Measurements from ENCODE around the gene CYRIA. TPM values are rescaled to one million over a fixed set of nuclear protein-coding genes. Genes with fewer than 3 reads are reported as not detected.

CYRIA gene
- total and polyA plus RNA-seq, 2 donors (not counting 3 experiments of a cell fraction or from before 2014, with no cell fraction given), result 9.3 to 38.4 TPM

DNA sequence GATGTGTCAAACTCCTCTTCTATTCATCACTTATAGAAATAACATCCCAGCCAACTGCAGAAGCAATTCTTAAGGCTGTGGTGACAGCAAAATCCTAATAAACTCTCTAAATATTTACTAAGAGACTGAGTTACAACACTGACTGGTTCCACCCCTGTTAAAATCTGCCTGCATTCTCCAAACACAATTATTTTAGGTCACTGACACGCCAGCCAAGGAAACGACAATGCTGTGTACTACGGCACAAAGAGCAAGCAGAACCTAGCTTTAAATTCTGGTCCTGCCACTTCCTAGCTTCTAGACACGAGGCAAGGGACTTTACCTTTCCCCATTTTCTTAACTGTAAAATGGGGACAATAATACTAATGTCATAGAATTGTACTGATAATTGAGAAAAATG is 4.1 kb downstream of the CYRIA start:
- no peak overlapping the region for H3K4me2 ChIP-seq (ENCODE audit: insufficient read depth, low read length)
- H3K9me1 ChIP-seq (replicated peaks; ENCODE audit: control insufficient read depth, extremely low read depth, insufficient read depth, low read length), result no peaks in the 10 kb centered on the region
- no peak overlapping the region for H3K9ac ChIP-seq (replicated peaks; ENCODE audit: extremely low read depth, insufficient read depth, low read length)
- ChIA-PET CTCF (interaction anchor here (1.0 to 6.1 kb wide), 2 partner anchors 9 to 57 kb away, joined by 4 to 48 read pairs; no protein-coding TSS in a partner anchor), POLR2A (no interaction called here)
- no peaks in the 10 kb centered on the region for H3K9me3 ChIP-seq (replicated peaks; ENCODE audit: control insufficient read depth, insufficient read depth, low read length)
- no peaks in the 10 kb centered on the region for H4K20me1 ChIP-seq (replicated peaks; ENCODE audit: control insufficient read depth, extremely low read depth, insufficient read depth, low read length)
- dilution Hi-C loops (cut with MboI; ENCODE audit: extremely low pct_ligation_motif_present, low sequenced_read_pairs), result no loop called here
- H3K27ac ChIP-seq (ENCODE audit: insufficient read depth, low read depth, low read length), result no peak overlapping the region
- intact Hi-C loops (cut with micrococcal nuclease), result loop anchor here (10.0 kb wide), 1 partner anchor 1093 kb away; the partner anchor contains the start of genes GEN1 and SMC6
- H3K27me3 ChIP-seq (ENCODE audit: control insufficient read depth in 2 of 2, insufficient read depth in 2 of 2, low read length in 2 of 2), result no peaks in the 10 kb centered on the region
- no peak overlapping the region for H2AFZ ChIP-seq (ENCODE audit: low read depth, low read length)
- H3K4me3 ChIP-seq (replicated peaks in 1 of 3; ENCODE audit: insufficient read depth in 1 of 3, low read depth in 1 of 3, low read length in 3 of 3), result no peak overlapping the region
- FAIRE-seq (no peak), DNase-seq (ENCODE audit: low read depth, low spot score) (no peak)
- TF ChIP-seq POLR2A (IDR thresholded peaks at IDR 0.05; ENCODE audit: low read depth, low read length), result no peak
- TF ChIP-seq MYC (IDR thresholded peaks at IDR 0.05; ENCODE audit: low read depth, low read length), result no peak
- TF ChIP-seq GATA2 (IDR thresholded peaks at IDR 0.05; ENCODE audit: insufficient read depth, insufficient read length, low read depth, low read length), result no peak
- TF ChIP-seq POLR2AphosphoS5 (IDR thresholded peaks at IDR 0.05; ENCODE audit: insufficient read depth, low read depth, low read length), result no peak
- TF ChIP-seq FOS (IDR thresholded peaks at IDR 0.05; ENCODE audit: borderline replicate concordance, insufficient read depth, low read length), result no peak
- no peak for TF ChIP-seq EZH2 (IDR thresholded peaks at IDR 0.05; ENCODE audit: borderline replicate concordance, low read depth, low read length, severe bottlenecking)
- no peak for TF ChIP-seq JUN (IDR thresholded peaks at IDR 0.05; ENCODE audit: borderline replicate concordance, insufficient read depth, insufficient read length, low read depth)
- TF ChIP-seq, protein P1, sequence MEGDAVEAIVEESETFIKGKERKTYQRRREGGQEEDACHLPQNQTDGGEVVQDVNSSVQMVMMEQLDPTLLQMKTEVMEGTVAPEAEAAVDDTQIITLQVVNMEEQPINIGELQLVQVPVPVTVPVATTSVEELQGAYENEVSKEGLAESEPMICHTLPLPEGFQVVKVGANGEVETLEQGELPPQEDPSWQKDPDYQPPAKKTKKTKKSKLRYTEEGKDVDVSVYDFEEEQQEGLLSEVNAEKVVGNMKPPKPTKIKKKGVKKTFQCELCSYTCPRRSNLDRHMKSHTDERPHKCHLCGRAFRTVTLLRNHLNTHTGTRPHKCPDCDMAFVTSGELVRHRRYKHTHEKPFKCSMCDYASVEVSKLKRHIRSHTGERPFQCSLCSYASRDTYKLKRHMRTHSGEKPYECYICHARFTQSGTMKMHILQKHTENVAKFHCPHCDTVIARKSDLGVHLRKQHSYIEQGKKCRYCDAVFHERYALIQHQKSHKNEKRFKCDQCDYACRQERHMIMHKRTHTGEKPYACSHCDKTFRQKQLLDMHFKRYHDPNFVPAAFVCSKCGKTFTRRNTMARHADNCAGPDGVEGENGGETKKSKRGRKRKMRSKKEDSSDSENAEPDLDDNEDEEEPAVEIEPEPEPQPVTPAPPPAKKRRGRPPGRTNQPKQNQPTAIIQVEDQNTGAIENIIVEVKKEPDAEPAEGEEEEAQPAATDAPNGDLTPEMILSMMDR (IDR thresholded peaks at IDR 0.05; ENCODE audit: extremely low read depth in 1 of 2, insufficient read depth in 1 of 2, low read depth in 1 of 2, low read length in 2 of 2), result no peak
- TF ChIP-seq, protein P2, sequence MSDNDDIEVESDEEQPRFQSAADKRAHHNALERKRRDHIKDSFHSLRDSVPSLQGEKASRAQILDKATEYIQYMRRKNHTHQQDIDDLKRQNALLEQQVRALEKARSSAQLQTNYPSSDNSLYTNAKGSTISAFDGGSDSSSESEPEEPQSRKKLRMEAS (IDR thresholded peaks at IDR 0.05; ENCODE audit: insufficient read depth, insufficient read length), result no peak
- peaks cover 32% of the 10 kb centered on the region for H3K4me1 ChIP-seq (ENCODE audit: control insufficient read depth, extremely low read depth, insufficient read depth, low read length)
- peaks cover 46% of the 10 kb centered on the region for H3K79me2 ChIP-seq (ENCODE audit: control insufficient read depth, insufficient read depth, low read length)
- no TSS peak for BruUV-seq (replicated peaks)
- no peaks in the 10 kb centered on the region for H3K36me3 ChIP-seq (ENCODE audit: control insufficient read depth in 2 of 2, extremely low read depth in 1 of 2, insufficient read depth in 2 of 2, low read length in 2 of 2)
